Tibial nerve (tissue), 4 donors: ENCODE measurements around the gene RASA3.
"Not testable (repeated sequence)": the region's sequence is repeated elsewhere in the genome, so short reads cannot be mapped to it uniquely, and the experiment has no call there.

Experiments
- CTCF ChIP-seq, 5 experiments: fragments of 200-600 bp in 3 of 5; fragments of 450-650 bp in 2 of 5; sonication (generic) in 3 of 5; IDR thresholded peaks; one replicate each; pipeline ENCODE4 v1.5.1; 2016 to 2019; ENCODE audit warnings: antibody characterized with exemption in 5 of 5, mild to moderate bottlenecking in 3 of 5, moderate library complexity in 2 of 5
- EP300 ChIP-seq, 2 donors: sonication (generic); formaldehyde crosslinking; IDR thresholded peaks; one replicate each; pipeline ENCODE4 v1.6.1; 2017; ENCODE audit warnings: antibody characterized with exemption in 2 of 2, mild to moderate bottlenecking in 1 of 2
- POLR2A ChIP-seq, 2 donors: fragments of 450-650 bp; IDR thresholded peaks; one replicate each; pipeline ENCODE4 v1.6.1; 2017; ENCODE audit warnings: antibody characterized with exemption in 2 of 2, mild to moderate bottlenecking in 2 of 2, moderate library complexity in 2 of 2

GRCh38 chr13:114133126-114133525 lies 703 bp upstream of the RASA3 start:
- TF ChIP-seq CTCF, POLR2A, EP300 (IDR thresholded peaks at IDR 0.05): not testable (repeated sequence)
